ENCODE data around the gene COL2A1.
A peak's percentile ranks its signal among the peaks of the same experiment; 100 is the strongest.

COL2A1 gene

GRCh38 chr12:48029491-48030172 is 25.4 kb upstream of the COL2A1 start:
- Histone ChIP-seq H3K4me2 (ENCODE audit: low read length, poor library complexity, severe bottlenecking) (no peak overlapping the region), H3K4me3 (ENCODE audit: insufficient read depth in 1 of 2, low read depth in 1 of 2, low read length in 2 of 2) (no peak overlapping the region), H3K23ac (ENCODE audit: low read length in 2 of 2) (no peak overlapping the region), H4K91ac (ENCODE audit: low read length) (no peak overlapping the region), H2BK120ac (ENCODE audit: low read depth, low read length) (no peak overlapping the region), H2BK5ac (ENCODE audit: low read depth, low read length, poor library complexity, severe bottlenecking) (no peak overlapping the region), H3K4ac (ENCODE audit: low read depth in 1 of 2, low read length in 2 of 2) (no peak overlapping the region), H2BK12ac (ENCODE audit: low read length in 2 of 2) (no peak overlapping the region), H2AK5ac (ENCODE audit: low read length, severe bottlenecking) (no peak overlapping the region), H3K27me3 (ENCODE audit: control insufficient read depth in 1 of 2, insufficient read depth in 1 of 2, low read length in 2 of 2) (peaks cover 10 to 39% of the 10 kb centered on the region in 2 experiments), H4K8ac (ENCODE audit: low read length) (no peak overlapping the region), H3K79me1 (replicated peaks; ENCODE audit: low read length, poor library complexity, severe bottlenecking) (no peaks in the 10 kb centered on the region), H3K4me1 (ENCODE audit: control insufficient read depth, insufficient read depth, low read depth, low read length) (peaks cover 8% of the 10 kb centered on the region), H3K9me3 (ENCODE audit: control insufficient read depth, low read length) (no peaks in the 10 kb centered on the region), H2BK15ac (ENCODE audit: low read depth, poor library complexity, severe bottlenecking) (no peak overlapping the region), H3K18ac (ENCODE audit: low read depth in 1 of 2, low read length in 2 of 2) (no peak overlapping the region), H3K9ac (ENCODE audit: low read length) (no peak overlapping the region), H3K14ac (ENCODE audit: low read length in 2 of 2) (no peak overlapping the region), H3K36me3 (ENCODE audit: control insufficient read depth in 1 of 2, insufficient read depth in 2 of 2, low read depth in 1 of 2, low read length in 2 of 2) (no peaks in the 10 kb centered on the region), H3K27ac (ENCODE audit: low read length, poor library complexity, severe bottlenecking) (no peak overlapping the region), H2AFZ (ENCODE audit: low read depth, low read length) (no peak overlapping the region)
- WGBS: 22% methylated on average over 8 of the region's 8 CpGs
- no peak for DNase-seq

- Histone ChIP-seq H3K23ac (ENCODE audit: low read length in 2 of 2) (no peak overlapping the region), H3K14ac (ENCODE audit: low read length in 2 of 2) (no peak overlapping the region), H2BK12ac (ENCODE audit: low read length in 2 of 2) (no peak overlapping the region), H2BK15ac (ENCODE audit: low read depth, poor library complexity, severe bottlenecking) (no peak overlapping the region), H3K18ac (ENCODE audit: low read depth in 1 of 2, low read length in 2 of 2) (no peak overlapping the region), H3K4me3 (ENCODE audit: insufficient read depth in 1 of 2, low read depth in 1 of 2, low read length in 2 of 2) (no peak overlapping the region), H3K4me1 (ENCODE audit: control insufficient read depth, insufficient read depth, low read depth, low read length) (peaks cover 8% of the 10 kb centered on the region), H2AFZ (ENCODE audit: low read depth, low read length) (no peak overlapping the region), H3K9ac (ENCODE audit: low read length) (no peak overlapping the region), H3K4me2 (ENCODE audit: low read length, poor library complexity, severe bottlenecking) (no peak overlapping the region), H2BK5ac (ENCODE audit: low read depth, low read length, poor library complexity, severe bottlenecking) (no peak overlapping the region), H4K8ac (ENCODE audit: low read length) (no peak overlapping the region), H3K36me3 (ENCODE audit: control insufficient read depth in 1 of 2, insufficient read depth in 2 of 2, low read depth in 1 of 2, low read length in 2 of 2) (no peaks in the 10 kb centered on the region), H3K27me3 (ENCODE audit: control insufficient read depth in 1 of 2, insufficient read depth in 1 of 2, low read length in 2 of 2) (peaks cover 12 to 47% of the 10 kb centered on the region in 2 experiments), H2BK120ac (ENCODE audit: low read depth, low read length) (no peak overlapping the region), H3K4ac (ENCODE audit: low read depth in 1 of 2, low read length in 2 of 2) (no peak overlapping the region), H3K27ac (ENCODE audit: low read length, poor library complexity, severe bottlenecking) (no peak overlapping the region), H3K9me3 (ENCODE audit: control insufficient read depth, low read length) (no peaks in the 10 kb centered on the region), H2AK5ac (ENCODE audit: low read length, severe bottlenecking) (no peak overlapping the region), H4K91ac (ENCODE audit: low read length) (no peak overlapping the region), H3K79me1 (replicated peaks; ENCODE audit: low read length, poor library complexity, severe bottlenecking) (no peaks in the 10 kb centered on the region)
- no peak for DNase-seq
- 37% methylated on average over 5 of the region's 5 CpGs for WGBS
Measured at GRCh38 chr12:48028541-48029431, 24.5 kb upstream of the COL2A1 start.

- Histone ChIP-seq H4K91ac (ENCODE audit: low read length) (no peak overlapping the region), H3K36me3 (ENCODE audit: control insufficient read depth in 1 of 2, insufficient read depth in 2 of 2, low read depth in 1 of 2, low read length in 2 of 2) (no peaks in the 10 kb centered on the region), H3K23ac (ENCODE audit: low read length in 2 of 2) (no peak overlapping the region), H3K79me1 (replicated peaks; ENCODE audit: low read length, poor library complexity, severe bottlenecking) (no peaks in the 10 kb centered on the region), H2AK5ac (ENCODE audit: low read length, severe bottlenecking) (no peak overlapping the region), H3K14ac (ENCODE audit: low read length in 2 of 2) (peak overlapping the region in 1 of 2 experiments; percentile 11), H2BK120ac (ENCODE audit: low read depth, low read length) (no peak overlapping the region), H3K18ac (ENCODE audit: low read depth in 1 of 2, low read length in 2 of 2) (no peak overlapping the region), H3K27me3 (ENCODE audit: control insufficient read depth in 1 of 2, insufficient read depth in 1 of 2, low read length in 2 of 2) (peaks cover 24 to 61% of the 10 kb centered on the region in 2 experiments), H3K4me3 (ENCODE audit: insufficient read depth in 1 of 2, low read depth in 1 of 2, low read length in 2 of 2) (no peak overlapping the region), H4K8ac (ENCODE audit: low read length) (no peak overlapping the region), H2BK12ac (ENCODE audit: low read length in 2 of 2) (peak overlapping the region in 1 of 2 experiments; percentile 11), H2BK15ac (ENCODE audit: low read depth, poor library complexity, severe bottlenecking) (no peak overlapping the region), H3K4ac (ENCODE audit: low read depth in 1 of 2, low read length in 2 of 2) (no peak overlapping the region), H2AFZ (ENCODE audit: low read depth, low read length) (no peak overlapping the region), H3K9ac (ENCODE audit: low read length) (no peak overlapping the region), H3K4me1 (ENCODE audit: control insufficient read depth, insufficient read depth, low read depth, low read length) (peaks cover 8% of the 10 kb centered on the region), H2BK5ac (ENCODE audit: low read depth, low read length, poor library complexity, severe bottlenecking) (no peak overlapping the region), H3K9me3 (ENCODE audit: control insufficient read depth, low read length) (no peaks in the 10 kb centered on the region), H3K4me2 (ENCODE audit: low read length, poor library complexity, severe bottlenecking) (no peak overlapping the region), H3K27ac (ENCODE audit: low read length, poor library complexity, severe bottlenecking) (no peak overlapping the region)
- WGBS: 74% methylated on average over 18 of the region's 18 CpGs
- no peak for DNase-seq
Measured at GRCh38 chr12:48027183-48028002, 23.1 kb upstream of the COL2A1 start.
